CD4-positive, alpha-beta T cell treated with Interleukin-6 at 100 ng/mL for 8 hours (primary cell): ENCODE data around the gene ZNF362.

Experiments
- DNase-seq: peaks from one replicate; pipeline ENCODE4 v3.0.0-alpha.2; 2020; ENCODE audit warnings: mixed read lengths, low spot score

Gene ZNF362

GRCh38 chr1:33244809-33245186 lies 11.5 kb upstream of the ZNF362 start:
- no peak for DNase-seq

- DNase-seq = no peak
These were observed 10.1 kb upstream of the ZNF362 start for GRCh38 chr1:33246171-33246570.

- no peak for DNase-seq
These were observed 8.7 kb upstream of the ZNF362 start for GRCh38 chr1:33247545-33247944.

GRCh38 chr1:33248244-33248643 lies 8.0 kb upstream of the ZNF362 start:
- no peak for DNase-seq

GRCh38 chr1:33249422-33249821 lies 6.9 kb upstream of the ZNF362 start:
- DNase-seq = no peak

GRCh38 chr1:33250217-33250616 lies 6.1 kb upstream of the ZNF362 start:
- no peak for DNase-seq

GRCh38 chr1:33250724-33251123 lies 5.6 kb upstream of the ZNF362 start:
- DNase-seq = no peak

GRCh38 chr1:33254491-33254890 lies 1.8 kb upstream of the ZNF362 start:
- DNase-seq = no peak

- DNase-seq = peak; percentile 31
These were observed 708 bp upstream of the ZNF362 start for GRCh38 chr1:33255347-33256220.

- no peak for DNase-seq
These were observed 146 bp upstream of the ZNF362 start for GRCh38 chr1:33256221-33256470.

GRCh38 chr1:33257207-33257771 lies 997 bp downstream of the ZNF362 start:
- no peak for DNase-seq

- DNase-seq = no peak
These were observed 1.8 kb downstream of the ZNF362 start for GRCh38 chr1:33257772-33258712.

- no peak for DNase-seq
These were observed 2.5 kb downstream of the ZNF362 start for GRCh38 chr1:33258788-33259274.

GRCh38 chr1:33259879-33260278 lies 3.6 kb downstream of the ZNF362 start:
- no peak for DNase-seq

- no peak for DNase-seq
These were observed 4.1 kb downstream of the ZNF362 start for GRCh38 chr1:33260439-33260838.

GRCh38 chr1:33261344-33261743 lies 5.1 kb downstream of the ZNF362 start:
- DNase-seq = no peak

- no peak for DNase-seq
These were observed 7.7 kb downstream of the ZNF362 start for GRCh38 chr1:33263890-33264504.

GRCh38 chr1:33265780-33266605 lies 9.7 kb downstream of the ZNF362 start:
- no peak for DNase-seq

GRCh38 chr1:33266766-33267165 lies 10.5 kb downstream of the ZNF362 start:
- no peak for DNase-seq

- DNase-seq = no peak
These were observed 11.3 kb downstream of the ZNF362 start for GRCh38 chr1:33267468-33268205.

GRCh38 chr1:33268457-33268856 lies 12.2 kb downstream of the ZNF362 start:
- DNase-seq = no peak
